GM21786 (cell line): Measurements from ENCODE around the gene PLPPR1.
"Not testable (repeated sequence)": the region's sequence is repeated elsewhere in the genome, so short reads cannot be mapped to it uniquely, and the experiment has no call there.

ENCODE experiments used
- ATAC-seq: cut with Tn5 transposase; IDR thresholded peaks from one replicate; pipeline ENCODE4 v1.9.1; 2021; ENCODE audit not compliant: unreplicated experiment

The PLPPR1 gene

DNA sequence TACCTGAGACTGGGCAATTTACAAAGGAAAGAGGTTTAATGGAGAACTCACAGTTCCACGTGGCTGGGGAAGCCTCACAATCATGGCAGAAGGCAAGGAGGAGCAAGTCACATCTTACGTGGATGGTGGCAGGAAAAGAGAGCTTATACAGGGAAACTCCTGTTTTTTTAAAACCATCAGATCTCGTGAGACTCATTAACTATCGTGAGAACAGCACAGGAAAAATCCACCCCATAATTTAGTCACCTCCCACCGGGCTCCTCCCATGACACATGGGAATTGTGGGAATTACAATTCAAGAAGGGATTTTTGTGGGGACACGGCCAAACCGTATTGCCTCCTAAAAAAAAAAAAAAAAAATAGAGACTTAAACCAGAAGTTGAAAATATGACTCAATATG lies 11.1 kb downstream of the PLPPR1 start:
- ATAC-seq = not testable (repeated sequence)

DNA sequence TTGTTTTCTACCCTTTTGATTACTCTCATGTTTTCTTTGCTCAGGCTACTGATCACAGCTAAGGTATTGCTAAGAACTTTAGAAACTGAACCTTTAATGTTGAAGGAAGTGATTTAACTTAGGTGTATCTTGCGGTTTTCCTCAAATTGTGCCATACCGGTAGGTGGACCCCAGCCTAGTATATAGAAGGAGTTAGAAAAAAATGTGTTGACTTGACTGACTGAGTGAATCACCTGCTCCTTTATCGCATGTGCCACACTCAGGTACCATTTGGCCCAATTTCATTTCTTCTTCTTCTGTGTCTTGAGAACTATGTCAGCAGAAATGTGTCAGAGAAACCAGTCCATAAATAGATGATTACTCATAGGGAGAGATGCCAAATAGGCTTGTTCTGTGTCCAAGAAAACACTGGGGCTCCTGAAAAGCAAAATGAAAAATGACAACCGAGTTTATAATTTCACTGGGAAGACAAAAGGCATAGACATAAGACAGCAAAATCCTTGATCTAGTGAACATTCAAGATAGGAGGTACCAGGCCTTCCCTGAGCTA lies 19.4 kb downstream of the PLPPR1 start:
- no peak for ATAC-seq

DNA sequence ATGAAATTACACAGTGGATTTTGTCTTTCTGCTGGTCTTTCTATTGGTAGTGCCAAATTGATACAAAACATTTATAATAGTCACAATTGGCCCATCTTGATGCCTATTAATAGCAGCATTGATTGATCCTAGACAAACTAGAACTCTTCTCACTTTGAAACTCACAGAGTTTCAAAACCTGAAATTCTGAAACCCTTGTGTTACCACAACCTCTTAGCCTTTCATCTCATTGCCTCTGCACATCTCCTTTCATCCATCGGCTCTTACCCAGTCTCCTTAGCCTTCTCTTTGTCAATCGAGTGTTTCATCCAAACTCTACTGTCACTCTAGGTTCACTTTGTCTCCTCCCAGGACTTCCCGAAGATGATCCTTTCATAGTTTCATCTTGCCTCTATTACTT lies 22.1 kb downstream of the PLPPR1 start:
- no peak for ATAC-seq

DNA sequence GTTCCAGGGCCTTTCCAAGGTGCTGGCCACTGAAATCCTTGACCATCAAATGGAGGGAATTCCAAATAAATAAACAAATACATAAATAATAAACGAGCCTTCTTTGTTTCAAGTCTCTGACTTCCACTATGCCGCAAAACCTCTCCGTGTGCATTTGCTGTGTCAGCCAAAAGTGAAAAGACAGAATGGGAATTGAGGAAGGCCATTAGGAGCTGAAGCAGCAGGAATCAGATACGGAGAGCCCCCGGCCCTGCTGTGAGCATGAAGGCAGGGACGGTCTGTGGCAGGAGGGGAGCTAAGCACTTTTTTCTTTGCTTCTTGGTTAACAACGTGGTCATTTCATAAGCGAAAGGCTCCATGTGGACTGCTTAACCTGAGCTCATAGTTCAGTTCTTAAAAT lies 26.1 kb downstream of the PLPPR1 start:
- ATAC-seq = no peak

DNA sequence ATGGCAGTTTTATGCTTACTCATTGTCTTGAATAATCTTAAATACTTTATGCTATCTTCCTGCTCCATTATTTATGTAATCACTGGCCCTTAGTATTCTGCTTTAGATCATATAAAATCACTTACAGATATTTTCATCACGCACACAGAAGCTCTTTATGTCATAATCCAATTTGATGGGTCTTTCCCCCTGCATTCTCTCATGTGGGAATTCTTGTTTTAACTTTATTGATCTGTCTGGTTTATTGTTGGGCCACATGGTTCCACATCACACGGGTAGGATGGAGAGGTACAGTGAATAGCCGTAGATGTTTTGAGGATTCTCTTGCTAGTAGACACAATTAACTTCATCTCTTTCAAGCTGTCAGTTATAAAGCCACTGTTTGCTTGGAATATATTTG lies 27.0 kb downstream of the PLPPR1 start:
- ATAC-seq = no peak

DNA sequence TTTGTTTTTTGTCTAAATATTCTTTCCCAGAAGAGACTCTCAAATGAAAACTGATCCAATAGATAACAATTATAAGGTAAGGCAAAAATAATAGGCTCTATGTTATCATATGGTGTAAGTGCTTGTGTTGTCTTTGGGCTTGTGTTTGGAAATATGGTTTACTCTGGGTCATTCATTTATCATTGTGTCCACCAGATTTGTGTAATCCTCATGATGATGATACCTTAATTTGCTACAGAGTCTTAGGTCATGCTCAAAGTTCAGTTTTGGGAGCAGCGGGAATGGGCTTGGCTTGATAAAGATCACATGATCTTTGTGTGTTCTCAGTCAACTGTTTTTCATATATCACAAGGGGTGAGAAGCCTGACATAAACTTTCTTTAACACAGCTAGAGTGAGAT lies 34.2 kb downstream of the PLPPR1 start:
- ATAC-seq = no peak

DNA sequence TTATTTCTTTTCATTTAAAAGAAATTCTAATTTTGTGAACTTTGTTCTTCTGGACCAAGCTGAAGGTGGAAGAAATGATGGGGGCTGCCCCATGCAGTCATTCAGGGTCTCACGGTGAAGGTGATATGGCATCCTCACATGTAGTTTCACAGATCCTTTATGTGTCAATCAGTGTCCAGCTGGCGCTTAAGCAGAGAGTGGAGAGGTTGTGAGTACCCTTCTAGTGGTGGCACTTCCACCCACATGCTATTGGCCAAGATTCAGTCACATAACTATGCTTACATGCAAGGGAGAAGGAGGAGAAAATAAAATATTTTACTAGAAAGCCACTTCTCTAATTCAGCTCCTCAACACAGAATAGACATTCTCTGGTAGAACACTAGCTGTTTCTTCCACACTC lies 34.7 kb downstream of the PLPPR1 start:
- ATAC-seq = no peak

DNA sequence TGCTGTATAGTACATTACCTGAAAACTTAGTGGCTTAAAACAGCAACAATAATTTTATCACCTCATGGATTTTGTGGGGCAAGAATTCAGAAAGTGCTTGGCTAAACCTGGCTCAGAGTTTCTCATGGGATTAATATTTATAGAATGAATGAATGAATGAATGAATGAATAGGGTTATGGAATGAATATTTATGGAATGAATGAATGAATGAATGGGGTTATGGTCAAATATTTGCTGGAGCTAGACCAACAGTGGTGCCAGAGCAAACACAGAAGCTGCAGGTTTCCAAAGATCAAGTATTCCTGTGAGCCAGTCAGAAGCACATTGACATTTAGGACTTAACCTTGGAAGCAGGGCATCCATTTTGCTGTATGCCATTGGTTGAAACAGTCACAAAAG lies 35.7 kb downstream of the PLPPR1 start:
- ATAC-seq = no peak

DNA sequence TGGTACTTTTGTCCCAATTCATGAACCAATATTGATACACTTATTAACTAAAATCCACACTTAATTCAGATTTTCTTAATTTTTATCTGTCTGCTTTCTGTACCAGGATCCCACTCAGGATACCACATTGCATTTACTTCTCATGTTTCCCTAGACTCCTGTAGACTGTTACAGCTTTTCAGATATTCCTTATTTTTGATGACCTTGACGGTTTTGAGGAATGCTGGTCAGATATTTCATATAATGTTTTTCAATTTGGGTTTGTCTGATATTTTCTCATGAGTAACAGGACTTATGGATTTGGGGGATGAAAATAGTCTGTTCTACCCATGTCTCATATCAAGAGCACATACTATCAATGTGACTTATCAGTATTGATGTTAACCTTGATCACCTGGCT lies 37.4 kb downstream of the PLPPR1 start:
- ATAC-seq = no peak

DNA sequence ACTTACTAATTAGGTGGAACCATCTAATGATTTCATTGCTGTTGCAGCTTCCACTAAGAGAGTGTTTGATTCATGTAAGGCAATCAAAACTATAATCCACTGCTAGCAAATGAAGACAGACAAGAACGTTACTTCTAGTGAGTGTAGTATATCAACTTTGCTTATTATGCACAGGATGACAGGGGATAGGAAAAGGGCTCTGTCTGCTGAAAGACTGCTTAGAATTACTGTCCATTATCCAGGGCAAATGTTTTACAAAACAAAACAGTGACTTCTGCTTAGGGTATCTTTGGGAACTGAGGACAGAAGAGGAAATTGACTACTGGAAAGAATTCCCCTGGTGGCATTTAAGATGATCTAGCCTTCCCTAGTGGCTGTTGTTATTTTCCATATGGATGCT lies 40.2 kb downstream of the PLPPR1 start:
- ATAC-seq = no peak

DNA sequence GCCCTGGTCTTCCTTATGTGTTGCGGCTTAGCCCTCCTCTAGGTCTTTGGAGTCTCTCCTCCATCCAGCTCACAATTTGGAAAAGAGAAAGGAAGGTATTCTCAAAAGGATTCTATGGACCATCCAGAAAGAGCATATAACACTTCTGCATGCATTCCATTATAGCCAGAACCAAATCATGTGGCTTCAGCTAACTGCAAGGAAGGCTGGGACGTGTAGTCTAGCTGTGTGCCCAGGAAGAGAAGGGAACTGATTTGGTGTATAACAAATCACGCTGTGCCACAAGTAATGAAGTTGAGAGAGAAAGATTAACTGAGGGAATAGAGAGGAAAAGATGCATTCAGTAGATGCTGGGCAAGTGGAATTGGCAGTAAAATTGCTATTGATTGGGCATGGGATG lies 43.7 kb downstream of the PLPPR1 start:
- no peak for ATAC-seq

DNA sequence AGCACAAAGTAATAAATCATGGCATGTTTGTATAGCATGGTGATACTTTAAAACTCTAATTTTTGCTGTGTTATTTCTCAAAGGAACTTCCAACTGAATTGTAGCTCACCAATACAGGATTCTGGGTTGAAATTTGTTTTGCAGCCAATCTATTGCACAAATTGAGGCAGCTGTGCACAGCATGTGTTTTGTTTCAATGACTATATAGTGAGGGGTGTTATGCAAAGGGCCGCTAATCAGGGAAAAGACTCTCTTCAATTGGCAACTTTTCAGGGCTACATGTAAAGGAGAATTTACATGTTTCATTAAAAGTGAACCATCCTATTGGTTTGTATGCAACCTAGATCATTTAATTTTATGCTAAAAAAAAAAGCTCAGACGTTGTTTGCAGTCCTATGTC lies 44.6 kb downstream of the PLPPR1 start:
- ATAC-seq = no peak

DNA sequence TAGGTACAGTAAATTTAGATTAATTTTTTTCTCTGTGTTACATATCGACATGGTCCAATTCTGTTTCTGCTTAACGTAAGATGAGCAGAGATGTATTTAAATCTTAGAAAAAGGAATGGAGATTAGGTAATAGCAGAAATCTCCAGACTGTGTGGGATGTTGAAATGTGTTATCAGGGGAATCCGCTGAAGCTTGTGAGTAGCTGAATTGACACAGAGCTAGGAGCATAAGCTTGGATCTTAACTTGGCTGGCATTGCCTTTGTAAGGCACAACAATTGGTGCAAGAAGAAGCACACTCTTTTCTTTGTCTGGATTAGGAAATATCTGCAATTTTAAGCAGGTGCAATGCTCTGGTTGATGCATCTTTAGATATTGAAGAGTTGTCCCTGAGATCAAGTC lies 53.1 kb downstream of the PLPPR1 start:
- ATAC-seq = no peak

DNA sequence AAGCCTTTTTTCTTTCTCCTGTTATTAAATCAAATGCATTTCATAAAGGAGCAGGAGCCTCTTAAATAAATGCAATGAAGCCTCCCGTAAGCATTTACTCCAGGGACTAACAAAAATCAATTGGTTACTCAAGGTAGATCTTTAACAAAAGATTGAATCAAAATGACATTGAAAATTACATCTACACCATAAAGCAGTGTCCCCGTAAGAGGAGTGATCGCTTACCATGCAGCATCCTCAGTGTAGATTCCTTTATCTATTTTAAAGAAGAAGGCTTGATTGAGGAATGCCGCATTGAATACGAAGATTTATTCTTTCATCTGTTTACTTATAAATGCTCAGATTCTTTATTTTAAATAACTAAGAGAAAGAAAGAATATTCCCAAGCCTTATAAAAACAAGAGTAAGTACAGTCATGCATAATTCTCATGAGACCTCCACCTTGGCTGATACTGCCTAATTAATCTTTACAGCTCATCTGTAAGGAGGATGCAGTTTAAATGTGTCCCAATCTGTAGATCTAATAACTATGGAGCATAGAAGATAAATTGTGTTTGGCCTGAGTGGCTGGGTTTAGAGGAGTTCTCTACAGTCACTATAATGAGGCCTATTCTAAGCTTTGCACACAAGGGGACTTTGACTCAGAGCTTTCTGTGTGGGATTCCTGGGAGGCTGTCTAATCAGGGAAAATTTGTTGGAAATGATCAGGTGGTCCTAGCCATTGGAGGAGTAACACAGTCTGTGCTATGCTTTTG lies 55.1 kb downstream of the PLPPR1 start:
- ATAC-seq = no peak

DNA sequence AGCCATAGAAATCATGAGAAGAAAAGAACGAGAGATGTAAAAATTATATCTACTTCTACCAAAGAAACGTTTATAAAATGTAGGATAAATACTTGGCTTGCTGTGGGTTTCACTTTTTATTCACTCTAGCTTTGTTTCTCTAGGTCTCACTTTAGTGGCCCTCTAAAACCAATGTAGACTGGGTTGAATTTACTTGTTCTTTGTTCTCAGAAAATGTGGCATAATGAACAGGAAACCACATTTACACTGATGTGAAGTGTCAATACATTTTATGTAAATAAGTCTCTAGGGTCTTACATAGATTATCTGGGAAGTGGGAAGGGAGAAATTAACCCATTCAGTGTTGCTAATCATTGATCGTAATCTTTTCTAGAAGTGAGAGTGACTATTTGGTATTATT lies 58.9 kb downstream of the PLPPR1 start:
- ATAC-seq = no peak

DNA sequence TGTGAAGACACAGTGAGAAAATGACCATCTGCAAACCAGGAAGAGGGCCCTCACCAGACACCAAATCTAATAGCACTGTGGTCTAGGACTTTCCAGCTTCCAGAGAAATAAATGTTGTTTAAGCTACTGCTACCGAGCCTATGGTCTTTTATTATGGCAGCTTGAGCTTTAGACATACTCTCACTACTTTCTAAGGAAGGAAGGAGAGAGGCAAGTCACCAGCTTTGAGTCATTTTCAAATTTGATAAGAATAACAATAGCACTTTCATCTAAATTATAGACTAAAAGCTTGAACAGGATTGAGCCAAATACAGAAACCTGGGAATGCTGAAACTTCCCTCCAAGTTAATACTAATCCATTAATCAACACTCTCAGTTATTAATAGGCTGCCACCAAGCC lies 64.4 kb downstream of the PLPPR1 start:
- ATAC-seq = no peak

DNA sequence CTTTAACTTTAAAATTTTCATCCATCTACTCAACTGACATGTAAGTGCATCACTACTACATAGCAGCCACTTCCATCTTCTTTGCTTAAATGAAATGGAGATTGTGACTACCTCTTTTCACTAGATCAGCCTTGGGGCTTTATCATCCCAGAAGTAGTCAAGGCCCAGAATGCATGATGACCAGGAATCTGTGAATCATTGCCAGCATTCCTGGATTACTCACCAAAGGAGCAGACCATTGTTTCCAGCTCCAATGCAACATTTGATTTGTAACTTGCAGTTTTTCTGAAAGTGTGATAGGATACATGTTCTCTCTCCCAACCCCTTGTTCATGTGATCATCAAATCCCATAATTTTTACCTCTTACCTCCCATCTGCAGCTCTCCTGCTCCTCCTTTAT lies 65.1 kb downstream of the PLPPR1 start:
- ATAC-seq = no peak

DNA sequence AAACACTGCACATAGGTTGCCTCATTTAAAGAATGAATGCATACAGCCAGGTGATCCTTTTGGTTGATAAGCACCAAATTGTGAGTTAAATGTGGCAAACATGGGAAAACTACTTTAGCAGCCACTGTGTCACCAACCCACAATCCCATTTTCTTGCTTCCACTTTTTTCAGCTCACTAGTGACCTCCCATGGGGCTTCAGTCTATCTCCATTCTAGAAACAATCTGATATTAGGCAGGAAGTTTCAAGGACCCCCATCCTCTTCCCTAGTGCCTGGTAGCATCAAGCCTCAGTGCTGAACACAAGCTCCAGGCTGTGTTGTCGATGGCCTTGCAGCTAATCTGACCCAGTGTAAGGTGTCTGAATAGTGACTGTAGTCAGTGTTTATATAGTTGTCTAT lies 66.2 kb downstream of the PLPPR1 start:
- ATAC-seq = no peak

DNA sequence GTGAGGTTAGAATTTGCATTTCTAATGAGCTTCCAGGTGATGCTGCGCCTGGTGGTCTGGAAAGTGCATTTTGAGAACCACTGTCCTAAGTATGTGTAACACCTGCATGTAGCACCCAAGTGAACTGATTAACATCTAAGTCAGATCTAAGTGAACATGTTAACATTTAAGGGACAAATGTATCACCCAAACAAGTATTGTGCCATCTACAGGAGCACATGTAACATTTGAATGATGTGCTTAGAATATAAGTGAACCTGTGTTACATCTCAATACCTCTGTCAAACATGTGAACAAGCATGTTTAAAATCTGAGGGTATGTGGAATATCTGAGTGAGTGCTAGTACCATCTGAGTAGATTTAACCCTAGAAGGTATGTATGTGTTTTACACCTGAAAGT lies 68.7 kb downstream of the PLPPR1 start:
- no peak for ATAC-seq

DNA sequence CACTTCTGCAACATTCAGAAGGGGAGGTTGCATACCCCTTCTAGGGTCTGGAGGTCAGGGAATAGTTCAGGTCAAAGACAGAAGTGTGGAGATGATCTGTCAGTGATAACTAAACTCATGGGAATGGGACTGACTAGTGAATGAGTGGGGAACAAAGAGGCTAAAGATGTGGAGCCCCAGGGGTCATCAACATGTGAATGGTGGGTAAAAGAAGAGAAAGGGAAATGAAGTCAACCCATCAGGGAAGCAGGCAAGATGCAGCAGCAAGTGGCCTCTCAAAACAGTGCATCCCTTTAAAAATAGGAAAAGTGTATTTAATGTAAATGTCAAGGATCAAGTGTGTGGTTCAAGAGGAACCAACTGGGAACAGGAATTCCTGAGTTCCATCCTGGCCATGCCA lies 69.9 kb downstream of the PLPPR1 start:
- ATAC-seq = no peak

DNA sequence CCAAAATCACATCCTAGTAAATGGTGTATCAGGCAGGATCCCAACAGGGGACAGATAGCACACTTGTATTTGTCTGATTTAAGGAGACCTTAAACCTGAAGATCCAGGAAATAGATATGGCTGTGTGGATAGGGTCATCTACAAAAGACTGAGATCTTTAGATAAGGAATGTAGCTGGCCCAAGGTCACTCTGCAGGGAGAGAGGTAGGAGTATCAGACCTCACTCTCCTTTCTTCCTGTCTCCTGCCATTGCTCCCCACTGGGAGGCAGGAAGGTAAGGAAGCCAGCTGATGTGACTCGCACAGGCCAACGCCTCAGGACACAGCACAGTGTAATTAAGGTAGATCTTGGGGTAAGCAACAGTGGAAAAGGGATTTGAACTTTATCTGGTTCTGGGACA lies 85.8 kb downstream of the PLPPR1 start:
- ATAC-seq = no peak

DNA sequence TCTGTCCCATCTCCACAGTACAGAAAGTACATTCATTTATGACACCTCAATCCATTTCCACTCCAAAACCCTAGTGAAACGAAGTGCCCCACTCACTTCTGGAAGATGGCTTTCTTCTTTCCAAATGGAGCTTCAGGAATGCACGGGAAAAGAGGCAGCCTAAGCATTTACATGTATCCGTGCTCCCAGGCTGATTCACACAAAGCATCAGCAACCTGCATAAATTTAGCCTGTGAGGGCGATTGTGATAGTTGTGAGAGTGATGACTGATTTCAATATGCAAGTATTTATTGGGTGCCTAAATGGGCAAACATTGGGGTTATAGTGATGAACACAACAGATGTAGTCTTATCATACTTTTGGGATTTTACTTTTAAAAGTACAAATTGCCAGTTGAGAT lies 86.6 kb downstream of the PLPPR1 start:
- ATAC-seq = no peak

DNA sequence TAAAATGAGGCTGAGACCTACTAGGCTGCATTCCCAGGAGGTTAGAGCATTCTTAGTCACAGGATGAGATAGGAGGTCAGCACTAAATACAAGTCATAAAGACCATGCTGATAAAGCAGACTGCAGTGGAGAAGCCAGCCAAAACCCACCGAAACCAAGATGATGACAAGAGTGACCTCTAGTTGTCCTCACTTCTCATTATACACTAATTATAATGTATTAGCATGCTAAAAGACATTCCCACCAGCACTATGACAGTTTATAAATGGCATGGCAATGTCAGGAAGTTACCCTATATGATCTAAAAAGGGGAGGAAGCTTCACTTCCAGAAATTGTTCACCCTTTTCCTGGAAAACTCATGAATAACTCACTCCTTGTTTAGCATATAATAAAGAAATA lies 88.6 kb downstream of the PLPPR1 start:
- no peak for ATAC-seq
